GM19035 (cell line): Measurements from ENCODE around the gene KIF18B.

ENCODE experiments used
- ATAC-seq: cut with Tn5 transposase; IDR thresholded peaks from one replicate; pipeline ENCODE4 v1.9.1; 2021; ENCODE audit not compliant: unreplicated experiment

Gene KIF18B

DNA sequence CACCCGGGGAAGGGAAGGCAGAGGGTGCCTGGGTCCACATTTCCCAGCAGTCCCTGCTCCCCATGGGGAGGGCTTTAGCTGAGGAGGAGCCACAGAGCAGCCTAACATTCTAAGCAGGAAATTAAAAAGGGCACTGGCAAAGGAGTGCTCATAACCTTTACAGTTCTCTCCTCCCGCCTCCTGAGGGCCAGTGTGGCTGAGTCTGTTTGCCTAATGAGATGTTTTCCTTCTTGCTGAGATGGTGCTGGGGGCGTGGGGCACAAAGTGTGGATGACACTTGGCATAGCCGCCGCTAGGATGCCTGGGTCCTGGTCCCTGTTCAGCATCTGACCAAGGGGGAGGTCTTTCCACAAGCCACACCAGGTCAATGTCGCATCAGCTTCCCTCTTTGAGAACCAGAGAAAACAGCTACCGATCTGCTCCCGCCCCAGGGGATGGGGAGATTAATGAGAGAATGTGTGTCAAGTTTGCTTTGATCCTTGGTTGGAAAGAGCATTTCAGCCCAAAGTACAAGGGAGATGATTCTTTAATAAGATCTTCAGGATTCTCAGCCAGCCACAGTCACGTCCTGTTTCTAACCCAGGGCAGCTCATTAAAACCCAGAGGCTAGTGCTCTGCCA, 5.8 kb downstream of the KIF18B start:
- no peak for ATAC-seq

DNA sequence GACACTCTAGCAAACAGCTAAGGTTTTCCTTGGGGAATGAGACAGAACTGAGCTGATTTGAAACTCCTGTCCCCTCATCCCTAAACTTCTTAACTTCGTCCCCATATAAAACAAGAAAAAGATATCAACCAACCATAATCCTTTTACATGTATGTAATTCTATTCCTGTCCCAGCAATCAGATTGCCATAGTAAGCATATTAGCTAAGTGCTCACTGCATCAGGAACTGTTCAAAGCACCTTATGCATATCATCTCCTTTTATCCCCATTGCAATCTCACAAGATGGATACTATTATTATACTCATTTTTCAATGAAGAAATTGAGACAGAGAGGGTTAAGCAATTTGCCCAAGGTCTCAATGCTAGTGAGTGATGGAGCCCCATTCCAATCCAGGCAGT, 6.8 kb downstream of the KIF18B start:
- ATAC-seq, result no peak

- no peak for ATAC-seq
These were observed 7.3 kb downstream of the KIF18B start for GRCh38 chr17:44940317-44940716.

DNA sequence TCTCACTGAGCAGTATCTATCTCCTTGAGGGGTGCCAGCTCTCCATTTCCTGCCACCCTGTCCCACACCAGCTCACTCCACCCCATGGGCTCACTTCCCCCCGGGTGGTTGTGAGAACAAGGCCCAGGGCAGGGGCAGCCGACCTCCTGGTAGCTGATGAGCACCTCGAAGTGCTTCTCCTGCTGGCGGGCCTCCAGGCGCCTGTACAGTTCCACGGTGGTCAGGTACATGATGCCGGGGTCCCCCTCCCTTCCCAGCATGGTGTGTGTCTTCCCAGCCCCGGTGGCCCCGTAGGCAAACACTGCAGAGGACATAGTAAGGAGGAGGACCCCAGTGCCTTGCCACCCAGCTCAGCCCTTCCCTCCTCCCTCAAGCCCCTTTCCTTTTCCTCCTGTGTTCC, 12.5 kb downstream of the KIF18B start:
- no peak for ATAC-seq

DNA sequence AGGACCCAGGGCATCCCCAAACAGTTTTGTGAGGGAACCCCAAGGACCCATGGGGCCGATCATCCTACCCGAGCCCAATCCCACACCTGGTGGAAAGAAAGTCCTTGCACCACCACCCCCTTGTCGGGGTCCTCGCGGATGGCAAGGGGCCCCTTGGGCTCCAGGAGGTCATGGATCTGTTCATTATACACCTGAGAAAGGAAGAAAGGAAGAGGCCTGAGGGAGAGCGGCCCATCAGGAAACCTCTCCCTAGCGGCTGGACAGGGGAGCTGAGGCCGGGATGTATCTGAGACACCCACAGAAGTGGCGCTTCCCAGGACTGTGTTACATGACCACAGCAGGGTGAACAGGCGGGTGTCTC, 12.8 kb downstream of the KIF18B start:
- no peak for ATAC-seq

- ATAC-seq, result no peak
These were observed 13.5 kb downstream of the KIF18B start for GRCh38 chr17:44933824-44934744.

DNA sequence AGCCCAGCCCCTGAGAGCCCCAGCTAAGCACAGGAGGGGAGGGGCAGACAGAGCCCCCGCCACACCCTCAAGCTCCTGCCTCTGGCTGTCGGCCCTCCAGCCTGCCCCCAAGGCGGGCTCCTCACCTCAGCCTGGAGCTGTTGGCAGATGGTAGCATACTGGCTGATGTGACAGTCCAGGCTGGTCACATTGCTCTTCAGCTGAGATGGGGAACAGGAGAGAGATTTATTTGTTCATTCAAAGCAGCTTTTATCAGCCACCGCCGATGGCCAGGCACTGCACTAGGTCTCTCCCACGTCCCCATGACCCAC, 14.8 kb downstream of the KIF18B start:
- no peak for ATAC-seq

DNA sequence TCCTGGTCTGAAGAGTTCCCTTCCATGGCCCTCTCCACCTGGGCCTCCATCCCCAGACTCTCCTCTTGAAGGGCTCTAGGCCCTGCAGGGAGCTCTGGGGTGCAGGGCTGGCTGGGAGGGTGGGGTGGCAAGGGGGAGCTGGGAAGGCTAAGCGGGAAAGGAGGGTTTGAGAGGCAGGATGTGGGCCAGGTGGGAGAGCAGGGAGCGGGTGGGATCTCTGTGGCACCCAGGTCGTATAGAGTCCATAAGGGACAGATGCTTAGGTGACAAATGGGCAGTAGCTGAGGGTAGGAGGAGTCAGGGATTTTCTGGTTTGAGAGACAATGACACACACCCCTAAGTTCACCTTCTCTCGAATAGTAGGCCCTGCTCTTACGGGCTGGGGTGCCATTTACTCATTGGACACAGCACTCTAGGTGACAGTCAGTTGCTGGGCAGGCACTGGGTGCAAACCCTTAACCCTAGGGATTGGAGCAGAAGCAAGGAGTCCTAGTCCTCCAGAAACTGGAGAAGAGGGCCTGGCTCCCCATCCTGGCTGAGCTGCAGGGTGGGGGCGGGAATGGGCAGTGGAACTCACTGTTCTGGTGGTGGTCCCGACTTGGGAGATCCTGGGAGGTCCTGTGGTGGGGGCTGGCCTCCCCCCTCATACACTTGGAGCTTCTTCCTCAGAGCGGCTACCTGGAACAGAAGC, 15.3 kb downstream of the KIF18B start:
- no peak for ATAC-seq

- no peak for ATAC-seq
These were observed 16.2 kb downstream of the KIF18B start for GRCh38 chr17:44931376-44931775.

DNA sequence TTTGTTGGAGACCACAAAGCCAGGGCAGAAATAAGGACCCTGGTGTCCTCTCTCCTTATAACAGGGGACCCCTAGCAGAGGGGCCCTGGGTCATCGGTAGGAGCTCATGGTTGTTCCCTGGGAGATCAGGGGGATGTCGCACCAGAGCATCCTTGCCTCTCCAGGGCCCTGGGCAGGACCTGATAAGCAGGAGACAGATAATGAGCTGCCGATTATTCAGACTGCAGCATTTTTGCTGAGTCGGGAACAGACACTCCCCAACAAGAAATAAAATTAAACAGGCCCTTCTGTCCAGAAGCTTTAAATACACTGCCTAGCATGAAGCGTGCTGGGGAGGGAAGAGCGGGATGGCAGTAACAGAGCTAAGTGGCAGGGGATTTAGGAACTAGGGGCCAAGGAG, 16.9 kb downstream of the KIF18B start:
- ATAC-seq, result no peak

DNA sequence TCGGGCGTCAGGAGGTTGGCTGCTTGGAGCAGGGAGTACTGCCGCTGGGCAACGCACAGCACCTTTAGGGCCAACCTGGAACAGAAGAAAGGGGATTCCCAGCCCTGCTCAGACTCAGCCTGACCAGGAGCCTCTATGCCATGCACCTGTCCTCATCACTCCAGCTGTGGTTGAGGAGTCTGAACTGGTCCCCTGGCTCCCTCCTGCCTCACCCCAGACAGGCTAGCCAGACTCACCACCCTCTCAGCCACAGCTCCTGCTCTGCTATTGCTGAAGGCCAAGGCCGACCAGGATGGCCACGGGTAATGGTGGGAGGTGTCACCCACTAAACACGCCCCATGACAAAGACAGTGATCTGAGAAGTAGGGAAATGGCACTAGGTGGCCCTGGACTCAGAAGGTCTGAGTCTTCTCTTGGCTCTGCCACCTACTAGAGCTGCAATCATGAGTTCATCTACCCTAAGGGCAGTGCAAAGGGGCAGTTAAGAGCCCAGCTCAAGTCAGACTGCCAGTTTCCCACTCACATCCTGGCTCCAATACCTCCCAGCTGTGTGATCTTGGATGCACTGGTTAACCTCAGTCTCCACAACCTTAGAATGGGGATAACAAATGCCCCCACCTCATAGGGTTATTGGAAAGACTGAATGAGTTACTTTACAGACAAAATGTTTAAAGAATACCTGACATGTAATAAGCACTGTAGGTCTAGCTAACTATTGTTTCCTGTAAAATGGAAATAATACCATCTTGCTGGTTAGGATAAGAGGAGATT, 18.4 kb downstream of the KIF18B start:
- ATAC-seq, result no peak

DNA sequence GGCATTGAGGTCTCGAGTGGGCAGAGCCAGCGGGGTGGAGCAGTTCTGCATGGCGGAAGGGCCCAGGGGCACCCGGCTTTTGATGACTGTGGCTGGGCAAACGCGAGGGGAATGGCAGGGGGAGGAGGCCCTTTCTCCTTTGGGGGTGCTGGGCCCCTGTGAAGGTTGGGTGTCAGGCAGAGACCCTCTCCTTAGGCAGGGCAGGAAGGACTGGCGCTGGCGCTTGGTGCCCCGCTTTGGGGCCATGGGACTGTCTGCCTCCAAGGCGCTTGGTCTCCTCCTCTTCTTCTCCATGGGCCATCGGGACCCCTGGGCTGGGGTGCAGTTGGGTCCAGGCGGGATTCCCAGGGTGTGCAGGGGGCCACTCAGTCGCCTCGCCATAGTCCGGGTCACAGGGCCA, 19.4 kb downstream of the KIF18B start:
- ATAC-seq, result no peak

GRCh38 chr17:44927696-44928095, 19.9 kb downstream of the KIF18B start:
- no peak for ATAC-seq

- ATAC-seq, result no peak
These were observed 20.6 kb downstream of the KIF18B start for GRCh38 chr17:44926821-44927525.

GRCh38 chr17:44925731-44926697, 21.6 kb downstream of the KIF18B start:
- ATAC-seq, result no peak

DNA sequence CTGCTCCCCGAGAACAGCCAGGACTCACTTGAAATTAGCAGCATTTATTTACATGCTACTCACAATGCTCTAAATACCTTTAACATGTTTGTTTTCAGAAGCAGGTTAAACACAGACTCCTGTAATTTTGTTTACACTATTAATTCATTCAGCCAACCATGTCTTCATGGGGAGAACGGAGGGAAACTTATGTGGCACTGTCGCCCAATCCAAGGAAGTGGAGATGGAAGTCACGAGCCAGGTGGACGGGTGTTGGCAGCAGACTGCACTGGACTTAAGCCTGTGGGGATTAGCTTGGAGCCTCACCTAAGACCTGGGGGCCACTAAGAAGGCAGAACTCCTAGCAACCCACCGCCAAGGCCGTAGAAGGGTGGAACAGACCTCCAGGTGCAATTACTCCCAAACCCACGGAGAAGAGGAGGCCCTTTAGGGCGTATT, 23.4 kb downstream of the KIF18B start:
- ATAC-seq, result no peak

DNA sequence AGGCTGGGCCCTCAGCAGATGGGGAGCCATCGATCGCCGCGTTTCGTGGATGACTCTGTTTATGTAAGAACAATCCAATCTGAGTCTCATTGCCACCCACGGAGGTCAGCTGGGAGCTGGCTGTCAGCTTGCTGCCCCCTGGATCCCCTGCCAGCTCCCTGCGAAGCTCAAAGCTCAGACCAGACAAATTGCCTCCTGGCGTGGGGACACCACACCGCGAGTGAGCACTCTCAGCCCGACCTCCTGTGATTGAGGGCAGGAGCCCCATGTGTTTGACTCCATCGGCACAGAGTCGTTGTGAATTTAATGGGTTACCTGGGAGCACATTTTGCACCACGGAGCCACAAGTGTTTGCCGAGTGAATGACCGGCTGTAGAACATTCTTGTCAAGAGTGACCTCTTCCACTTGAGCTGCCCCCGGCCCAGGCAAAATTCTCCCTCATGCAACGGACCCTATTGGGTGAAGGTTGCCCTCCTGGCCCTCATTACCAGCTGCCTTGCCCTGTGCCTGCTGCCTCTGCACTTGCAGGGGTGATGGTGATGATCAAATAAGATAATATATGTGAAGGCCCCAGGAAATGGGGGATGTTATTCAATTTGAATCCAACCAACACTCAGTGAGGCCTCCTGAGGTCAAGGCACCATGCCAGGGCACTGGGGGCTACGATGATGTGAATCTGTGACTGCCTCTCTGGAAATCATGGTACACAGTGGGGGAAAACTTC, 24.7 kb downstream of the KIF18B start:
- no peak for ATAC-seq

- ATAC-seq, result no peak
These were observed 25.4 kb downstream of the KIF18B start for GRCh38 chr17:44922136-44922535.
